GM12878 (cell line): ENCODE results near the gene CRAMP1. TPM values are rescaled to one million over a fixed set of nuclear protein-coding genes. Genes with fewer than 3 reads are reported as not detected.

Source experiments
- BACH1 ChIP-seq: fragments of 450-650 bp; IDR thresholded peaks from 2 replicates; pipeline ENCODE4 v1.6.1; 2017; ENCODE audit warnings: mild to moderate bottlenecking, borderline replicate concordance
- HDAC2 ChIP-seq: fragments of 200-600 bp; sonication (generic); IDR thresholded peaks from 2 replicates; pipeline ENCODE4 v1.6.1; 2017
- MTA2 ChIP-seq: fragments of 450-650 bp; IDR thresholded peaks from 2 replicates; pipeline ENCODE4 v1.6.1; 2016; ENCODE audit warnings: low read depth, mild to moderate bottlenecking, moderate library complexity
- SMAD1 ChIP-seq: fragments of 450-650 bp; IDR thresholded peaks from 2 replicates; pipeline ENCODE4 v1.6.1; 2018; ENCODE audit warnings: mild to moderate bottlenecking, low read depth; ENCODE audit not compliant: partially characterized antibody
- SMC3 ChIP-seq: IDR thresholded peaks from 2 replicates; pipeline ENCODE4 v1.6.1; 2011; ENCODE audit warnings: low read length, improper control_type of control experiment, borderline replicate concordance
- SP1 ChIP-seq: IDR thresholded peaks from one replicate; pipeline ENCODE4 v1.6.1; 2011; ENCODE audit warnings: low read depth, low read length
- STAT1 ChIP-seq: fragments of 450-650 bp; conservative IDR thresholded peaks from 2 replicates; pipeline ENCODE4 v1.6.1; 2014; ENCODE audit warnings: antibody characterized with exemption, mild to moderate bottlenecking
- YY1 ChIP-seq: IDR thresholded peaks from 2 replicates; pipeline ENCODE4 v1.6.1; 2011; ENCODE audit warnings: low read depth, mild to moderate bottlenecking, low read length
- ZNF24 ChIP-seq: fragments of 450-650 bp; IDR thresholded peaks from 2 replicates; pipeline ENCODE4 v1.6.1; 2017; ENCODE audit warnings: antibody characterized with exemption, mild to moderate bottlenecking
- polyA plus RNA-seq, 11 experiments: library from polyadenylated mRNA; depleted of rRNA in 4 of 11; unstranded in 6 of 11; stranded (reverse) in 5 of 11; fragments of >200 nt; fragmentation: Nextera tagmentation in 4 of 11; fragmentation: Illumina TruSeq in 1 of 11; extraction: Ambion mirVana in 4 of 11; extraction: Trizol in 1 of 11; gene quantifications; 1 replicate in 1 of 11; 2 replicates in 10 of 11; pipeline versions ENCODE4 v1.2.1 to v1.2.3, GENCODE V29; 2011 to 2016; ENCODE audit warnings: inconsistent platforms in 2 of 11, missing spikeins in 2 of 11, low read depth in 1 of 11
- total RNA-seq, 4 experiments: library from RNA; depleted of rRNA in 3 of 4; stranded (reverse); fragments of >200 nt in 3 of 4; fragmentation: Illumina TruSeq in 1 of 4; extraction: Trizol in 1 of 4; gene quantifications; 2 replicates each; pipeline versions ENCODE4 v1.2.1 to v1.2.3, GENCODE V29; 2013 to 2021
- TF ChIP-seq, protein P1 (sequence below): IDR thresholded peaks from 2 replicates; pipeline ENCODE4 v1.6.1; 2012; ENCODE audit warnings: mild to moderate bottlenecking, low read depth, low read length
- TF ChIP-seq, protein P2 (sequence below): fragments of 450-650 bp; IDR thresholded peaks from 2 replicates; pipeline ENCODE4 v1.6.1; 2017; ENCODE audit warnings: mild to moderate bottlenecking, moderate library complexity
- TF ChIP-seq, protein P3 (sequence below): IDR thresholded peaks from 2 replicates; pipeline ENCODE4 v1.6.1; 2011; ENCODE audit warnings: borderline replicate concordance, low read depth, mild to moderate bottlenecking, moderate library complexity, mixed read lengths, low read length; ENCODE audit not compliant: insufficient read depth; ENCODE audit errors: extremely low read length
- TF ChIP-seq, protein P4 (sequence below): IDR thresholded peaks from 2 replicates; pipeline ENCODE4 v1.6.1; 2012; ENCODE audit warnings: low read depth, low read length, improper control_type of control experiment

The CRAMP1 gene
- total and polyA plus RNA-seq, 10 of the 15 experiments (the other 5 are each of a cell fraction or from before 2014, with no cell fraction given) = 0.37 to 9.8 (median 3.9) TPM

DNA sequence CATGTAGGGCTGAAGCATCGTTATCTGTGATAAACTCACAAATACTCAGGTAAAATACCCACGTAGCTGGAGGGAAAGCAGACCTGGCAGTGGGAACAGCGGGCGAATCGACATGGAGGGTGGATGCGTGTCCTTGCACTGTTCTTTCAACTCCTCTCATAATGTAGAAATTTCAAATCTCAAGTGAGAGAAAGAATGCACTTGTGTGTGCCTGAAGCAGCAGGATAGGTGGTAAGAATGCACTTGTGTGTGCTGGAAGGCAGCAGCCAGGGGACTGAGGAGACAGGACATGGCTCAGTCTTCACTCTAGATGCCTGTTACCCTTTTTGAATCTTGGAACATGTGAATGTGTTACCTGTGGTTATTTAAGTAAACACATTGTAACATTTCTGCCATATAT lies 10.7 kb upstream of the CRAMP1 start (continued):
- TF ChIP-seq, protein P1, sequence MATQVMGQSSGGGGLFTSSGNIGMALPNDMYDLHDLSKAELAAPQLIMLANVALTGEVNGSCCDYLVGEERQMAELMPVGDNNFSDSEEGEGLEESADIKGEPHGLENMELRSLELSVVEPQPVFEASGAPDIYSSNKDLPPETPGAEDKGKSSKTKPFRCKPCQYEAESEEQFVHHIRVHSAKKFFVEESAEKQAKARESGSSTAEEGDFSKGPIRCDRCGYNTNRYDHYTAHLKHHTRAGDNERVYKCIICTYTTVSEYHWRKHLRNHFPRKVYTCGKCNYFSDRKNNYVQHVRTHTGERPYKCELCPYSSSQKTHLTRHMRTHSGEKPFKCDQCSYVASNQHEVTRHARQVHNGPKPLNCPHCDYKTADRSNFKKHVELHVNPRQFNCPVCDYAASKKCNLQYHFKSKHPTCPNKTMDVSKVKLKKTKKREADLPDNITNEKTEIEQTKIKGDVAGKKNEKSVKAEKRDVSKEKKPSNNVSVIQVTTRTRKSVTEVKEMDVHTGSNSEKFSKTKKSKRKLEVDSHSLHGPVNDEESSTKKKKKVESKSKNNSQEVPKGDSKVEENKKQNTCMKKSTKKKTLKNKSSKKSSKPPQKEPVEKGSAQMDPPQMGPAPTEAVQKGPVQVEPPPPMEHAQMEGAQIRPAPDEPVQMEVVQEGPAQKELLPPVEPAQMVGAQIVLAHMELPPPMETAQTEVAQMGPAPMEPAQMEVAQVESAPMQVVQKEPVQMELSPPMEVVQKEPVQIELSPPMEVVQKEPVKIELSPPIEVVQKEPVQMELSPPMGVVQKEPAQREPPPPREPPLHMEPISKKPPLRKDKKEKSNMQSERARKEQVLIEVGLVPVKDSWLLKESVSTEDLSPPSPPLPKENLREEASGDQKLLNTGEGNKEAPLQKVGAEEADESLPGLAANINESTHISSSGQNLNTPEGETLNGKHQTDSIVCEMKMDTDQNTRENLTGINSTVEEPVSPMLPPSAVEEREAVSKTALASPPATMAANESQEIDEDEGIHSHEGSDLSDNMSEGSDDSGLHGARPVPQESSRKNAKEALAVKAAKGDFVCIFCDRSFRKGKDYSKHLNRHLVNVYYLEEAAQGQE = no peak
- no peak for TF ChIP-seq SMC3
- TF ChIP-seq, protein P2, sequence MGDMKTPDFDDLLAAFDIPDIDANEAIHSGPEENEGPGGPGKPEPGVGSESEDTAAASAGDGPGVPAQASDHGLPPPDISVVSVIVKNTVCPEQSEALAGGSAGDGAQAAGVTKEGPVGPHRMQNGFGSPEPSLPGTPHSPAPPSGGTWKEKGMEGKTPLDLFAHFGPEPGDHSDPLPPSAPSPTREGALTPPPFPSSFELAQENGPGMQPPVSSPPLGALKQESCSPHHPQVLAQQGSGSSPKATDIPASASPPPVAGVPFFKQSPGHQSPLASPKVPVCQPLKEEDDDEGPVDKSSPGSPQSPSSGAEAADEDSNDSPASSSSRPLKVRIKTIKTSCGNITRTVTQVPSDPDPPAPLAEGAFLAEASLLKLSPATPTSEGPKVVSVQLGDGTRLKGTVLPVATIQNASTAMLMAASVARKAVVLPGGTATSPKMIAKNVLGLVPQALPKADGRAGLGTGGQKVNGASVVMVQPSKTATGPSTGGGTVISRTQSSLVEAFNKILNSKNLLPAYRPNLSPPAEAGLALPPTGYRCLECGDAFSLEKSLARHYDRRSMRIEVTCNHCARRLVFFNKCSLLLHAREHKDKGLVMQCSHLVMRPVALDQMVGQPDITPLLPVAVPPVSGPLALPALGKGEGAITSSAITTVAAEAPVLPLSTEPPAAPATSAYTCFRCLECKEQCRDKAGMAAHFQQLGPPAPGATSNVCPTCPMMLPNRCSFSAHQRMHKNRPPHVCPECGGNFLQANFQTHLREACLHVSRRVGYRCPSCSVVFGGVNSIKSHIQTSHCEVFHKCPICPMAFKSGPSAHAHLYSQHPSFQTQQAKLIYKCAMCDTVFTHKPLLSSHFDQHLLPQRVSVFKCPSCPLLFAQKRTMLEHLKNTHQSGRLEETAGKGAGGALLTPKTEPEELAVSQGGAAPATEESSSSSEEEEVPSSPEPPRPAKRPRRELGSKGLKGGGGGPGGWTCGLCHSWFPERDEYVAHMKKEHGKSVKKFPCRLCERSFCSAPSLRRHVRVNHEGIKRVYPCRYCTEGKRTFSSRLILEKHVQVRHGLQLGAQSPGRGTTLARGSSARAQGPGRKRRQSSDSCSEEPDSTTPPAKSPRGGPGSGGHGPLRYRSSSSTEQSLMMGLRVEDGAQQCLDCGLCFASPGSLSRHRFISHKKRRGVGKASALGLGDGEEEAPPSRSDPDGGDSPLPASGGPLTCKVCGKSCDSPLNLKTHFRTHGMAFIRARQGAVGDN = no peak
- no peak for TF ChIP-seq STAT1
- TF ChIP-seq ZNF24 = no peak
- TF ChIP-seq, protein P3, sequence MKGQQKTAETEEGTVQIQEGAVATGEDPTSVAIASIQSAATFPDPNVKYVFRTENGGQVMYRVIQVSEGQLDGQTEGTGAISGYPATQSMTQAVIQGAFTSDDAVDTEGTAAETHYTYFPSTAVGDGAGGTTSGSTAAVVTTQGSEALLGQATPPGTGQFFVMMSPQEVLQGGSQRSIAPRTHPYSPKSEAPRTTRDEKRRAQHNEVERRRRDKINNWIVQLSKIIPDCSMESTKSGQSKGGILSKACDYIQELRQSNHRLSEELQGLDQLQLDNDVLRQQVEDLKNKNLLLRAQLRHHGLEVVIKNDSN = no peak
- TF ChIP-seq BACH1 = no peak
- TF ChIP-seq MTA2 = no peak
- TF ChIP-seq YY1 = no peak
- TF ChIP-seq HDAC2 = no peak
- no peak for TF ChIP-seq SP1
- TF ChIP-seq, protein P4, sequence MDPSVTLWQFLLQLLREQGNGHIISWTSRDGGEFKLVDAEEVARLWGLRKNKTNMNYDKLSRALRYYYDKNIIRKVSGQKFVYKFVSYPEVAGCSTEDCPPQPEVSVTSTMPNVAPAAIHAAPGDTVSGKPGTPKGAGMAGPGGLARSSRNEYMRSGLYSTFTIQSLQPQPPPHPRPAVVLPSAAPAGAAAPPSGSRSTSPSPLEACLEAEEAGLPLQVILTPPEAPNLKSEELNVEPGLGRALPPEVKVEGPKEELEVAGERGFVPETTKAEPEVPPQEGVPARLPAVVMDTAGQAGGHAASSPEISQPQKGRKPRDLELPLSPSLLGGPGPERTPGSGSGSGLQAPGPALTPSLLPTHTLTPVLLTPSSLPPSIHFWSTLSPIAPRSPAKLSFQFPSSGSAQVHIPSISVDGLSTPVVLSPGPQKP = no peak
- no peak for TF ChIP-seq SMAD1
